HG03103 (cell line): ENCODE measurements around the gene GOLM1.
"Not testable (repeated sequence)": the region's sequence is repeated elsewhere in the genome, so short reads cannot be mapped to it uniquely, and the experiment has no call there.

ENCODE experiments used
- ATAC-seq: cut with Tn5 transposase; IDR thresholded peaks from one replicate; pipeline ENCODE4 v1.9.1; 2021; ENCODE audit warnings: low read depth; ENCODE audit not compliant: unreplicated experiment

GOLM1 gene

GRCh38 chr9:86098824-86099700, at the start of gene GOLM1:
GOLM1 (minus strand) TSS chr9:86099558; CDS start chr9:86079320, 20,238 bp downstream.
- peak; percentile 60 for ATAC-seq

- not testable (repeated sequence) for ATAC-seq
Observed at GRCh38 chr9:86146671-86147070, 47.3 kb upstream of the GOLM1 start.

GRCh38 chr9:86145960-86146359, 46.6 kb upstream of the GOLM1 start:
- not testable (repeated sequence) for ATAC-seq

GRCh38 chr9:86142973-86143372, 43.6 kb upstream of the GOLM1 start:
- no peak for ATAC-seq

- no peak for ATAC-seq
Observed at GRCh38 chr9:86141843-86142242, 42.5 kb upstream of the GOLM1 start.

GRCh38 chr9:86135371-86135770, 36.0 kb upstream of the GOLM1 start:
- ATAC-seq: no peak

- no peak for ATAC-seq
Observed at GRCh38 chr9:86134361-86134760, 35.0 kb upstream of the GOLM1 start.

GRCh38 chr9:86128235-86128822, 29.0 kb upstream of the GOLM1 start:
- no peak for ATAC-seq

GRCh38 chr9:86126998-86127972, 27.9 kb upstream of the GOLM1 start:
- no peak for ATAC-seq

- no peak for ATAC-seq
Observed at GRCh38 chr9:86122311-86122710, 23.0 kb upstream of the GOLM1 start.

GRCh38 chr9:86119457-86119856, 20.1 kb upstream of the GOLM1 start:
- no peak for ATAC-seq

- ATAC-seq: no peak
Observed at GRCh38 chr9:86116425-86116824, 17.1 kb upstream of the GOLM1 start.

GRCh38 chr9:86115886-86116285, 16.5 kb upstream of the GOLM1 start:
- ATAC-seq: no peak

- ATAC-seq: no peak
Observed at GRCh38 chr9:86112057-86112456, 12.7 kb upstream of the GOLM1 start.

GRCh38 chr9:86102626-86103025, 3.3 kb upstream of the GOLM1 start:
- ATAC-seq: no peak

GRCh38 chr9:86099701-86100364, 475 bp upstream of the GOLM1 start:
- ATAC-seq: no peak

- ATAC-seq: no peak
Observed at GRCh38 chr9:86097510-86098224, 1.7 kb downstream of the GOLM1 start.

GRCh38 chr9:86096386-86096785, 3.0 kb downstream of the GOLM1 start:
- no peak for ATAC-seq

- ATAC-seq: no peak
Observed at GRCh38 chr9:86093788-86094555, 5.4 kb downstream of the GOLM1 start.
